NT2/D1 (cell line): ENCODE measurements around the gene CXCL16.

ENCODE experiments used
- SUZ12 ChIP-seq: IDR thresholded peaks from 2 replicates; pipeline ENCODE4 v1.6.1; 2011; ENCODE audit not compliant: insufficient read length, insufficient read depth; ENCODE audit errors: extremely low read depth
- YY1 ChIP-seq: IDR thresholded peaks from 2 replicates; pipeline ENCODE4 v1.6.1; 2011; ENCODE audit not compliant: insufficient read length, insufficient read depth
- ZNF274 ChIP-seq: IDR thresholded peaks from 2 replicates; pipeline ENCODE4 v1.6.1; 2011; ENCODE audit warnings: mild to moderate bottlenecking, low read depth, low read length

GRCh38 chr17:4742133-4742532 is 2.4 kb upstream of the CXCL16 start:
- TF ChIP-seq ZNF274: no peak
- no peak for TF ChIP-seq SUZ12
- TF ChIP-seq YY1: no peak
